Measurements from ENCODE around the gene CLCN2. TPM values are rescaled to one million over a fixed set of nuclear protein-coding genes. Genes with fewer than 3 reads are reported as not detected.

CLCN2 gene
- polyA plus RNA-seq, 1 donor from 2014 or later = 13.4 TPM

- H4K20me1 ChIP-seq (ENCODE audit: insufficient read depth) = no peaks in the 10 kb centered on the region
Measured at GRCh38 chr3:184335291-184335660, 26.1 kb downstream of the CLCN2 start.

GRCh38 chr3:184334470-184335158 is 26.8 kb downstream of the CLCN2 start:
- H3K36me3 ChIP-seq (ENCODE audit: insufficient read depth, low read length) = no peaks in the 10 kb centered on the region
- H3F3A ChIP-seq (ENCODE audit: insufficient read depth, low read length, poor library complexity, severe bottlenecking) = peaks cover 10% of the 10 kb centered on the region
- peak overlapping the region; percentile 98 for H3K9ac ChIP-seq (ENCODE audit: low read length)
- H4K20me1 ChIP-seq (ENCODE audit: insufficient read depth) = no peaks in the 10 kb centered on the region
- H3K9me3 ChIP-seq (ENCODE audit: low read length) = no peaks in the 10 kb centered on the region
- no peak overlapping the region for H3K4me2 ChIP-seq (ENCODE audit: low read length)
- H2AFZ ChIP-seq (ENCODE audit: low read depth, low read length) = no peak overlapping the region
- H3K9me2 ChIP-seq (ENCODE audit: insufficient read depth, low read length) = no peaks in the 10 kb centered on the region
- H3K27ac ChIP-seq (ENCODE audit: low read length) = peak overlapping the region; percentile 99
- H3K27me3 ChIP-seq (ENCODE audit: insufficient read depth, low read depth, low read length) = no peaks in the 10 kb centered on the region
- peaks cover 21% of the 10 kb centered on the region for H3K79me2 ChIP-seq (replicated peaks; ENCODE audit: insufficient read depth, low read length)
- no peak overlapping the region for H3K4me3 ChIP-seq (ENCODE audit: low read length)
- no peak for TF ChIP-seq REST (IDR thresholded peaks at IDR 0.05; ENCODE audit: borderline replicate concordance)
- TF ChIP-seq CTCF (IDR thresholded peaks at IDR 0.05; ENCODE audit: poor library complexity, severe bottlenecking) = no peak
- TF ChIP-seq MXI1 (conservative IDR thresholded peaks at IDR 0.05; ENCODE audit: poor library complexity, severe bottlenecking) = no peak
- no peak for TF ChIP-seq TAF1 (IDR thresholded peaks at IDR 0.05; ENCODE audit: low read depth)
- no peak for TF ChIP-seq SMC3 (conservative IDR thresholded peaks at IDR 0.05; ENCODE audit: poor library complexity)

More at GRCh38 chr3:184335291-184335660, 26.1 kb downstream of the CLCN2 start:
- Histone ChIP-seq H3K79me2 (replicated peaks; ENCODE audit: insufficient read depth, low read length) (peaks cover 26% of the 10 kb centered on the region), H3K27me3 (ENCODE audit: insufficient read depth, low read depth, low read length) (no peaks in the 10 kb centered on the region), H3K9me3 (ENCODE audit: low read length) (no peaks in the 10 kb centered on the region), H3K36me3 (ENCODE audit: insufficient read depth, low read length) (no peaks in the 10 kb centered on the region), H3K4me2 (ENCODE audit: low read length) (peak overlapping the region; percentile 60), H3K9ac (ENCODE audit: low read length) (peak overlapping the region; percentile 98), H3K9me2 (ENCODE audit: insufficient read depth, low read length) (no peaks in the 10 kb centered on the region), H3K27ac (ENCODE audit: low read length) (peak overlapping the region; percentile 99), H3F3A (ENCODE audit: insufficient read depth, low read length, poor library complexity, severe bottlenecking) (peaks cover 10% of the 10 kb centered on the region), H3K4me3 (ENCODE audit: low read length) (peak overlapping the region; percentile 95), H2AFZ (ENCODE audit: low read depth, low read length) (peak overlapping the region; percentile 45)
- TF ChIP-seq REST (IDR thresholded peaks at IDR 0.05; ENCODE audit: borderline replicate concordance) (no peak), EP300 (conservative IDR thresholded peaks at IDR 0.05; ENCODE audit: poor library complexity, severe bottlenecking) (no peak), POLR2AphosphoS5 (IDR thresholded peaks at IDR 0.05) (no peak), CTCF (IDR thresholded peaks at IDR 0.05; ENCODE audit: poor library complexity, severe bottlenecking) (no peak), TAF1 (IDR thresholded peaks at IDR 0.05; ENCODE audit: low read depth) (no peak), MXI1 (conservative IDR thresholded peaks at IDR 0.05; ENCODE audit: poor library complexity, severe bottlenecking) (no peak), SMC3 (conservative IDR thresholded peaks at IDR 0.05; ENCODE audit: poor library complexity) (no peak)
